ENCODE results near the gene RPIA.

DNA sequence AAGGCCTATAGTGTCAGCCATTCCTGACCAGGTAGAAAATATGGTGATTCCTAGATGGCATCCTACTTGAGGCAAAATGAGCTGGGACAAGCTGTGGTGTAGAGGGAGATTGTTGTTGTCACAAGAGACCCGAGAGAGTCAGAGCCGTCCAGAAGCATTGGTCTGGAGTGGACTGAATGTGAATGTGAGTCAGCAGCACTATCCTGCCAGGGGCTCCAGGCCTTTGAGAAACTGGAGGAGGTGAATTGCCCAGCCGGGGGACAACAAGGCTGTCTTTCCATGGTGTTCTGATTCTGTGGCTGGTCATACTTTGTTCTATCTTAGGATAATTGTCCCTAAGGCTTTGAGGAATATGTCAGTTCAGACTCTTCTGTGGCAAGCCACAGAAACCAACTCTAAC is 34.8 kb upstream of the RPIA start:
- TF ChIP-seq, protein P1, sequence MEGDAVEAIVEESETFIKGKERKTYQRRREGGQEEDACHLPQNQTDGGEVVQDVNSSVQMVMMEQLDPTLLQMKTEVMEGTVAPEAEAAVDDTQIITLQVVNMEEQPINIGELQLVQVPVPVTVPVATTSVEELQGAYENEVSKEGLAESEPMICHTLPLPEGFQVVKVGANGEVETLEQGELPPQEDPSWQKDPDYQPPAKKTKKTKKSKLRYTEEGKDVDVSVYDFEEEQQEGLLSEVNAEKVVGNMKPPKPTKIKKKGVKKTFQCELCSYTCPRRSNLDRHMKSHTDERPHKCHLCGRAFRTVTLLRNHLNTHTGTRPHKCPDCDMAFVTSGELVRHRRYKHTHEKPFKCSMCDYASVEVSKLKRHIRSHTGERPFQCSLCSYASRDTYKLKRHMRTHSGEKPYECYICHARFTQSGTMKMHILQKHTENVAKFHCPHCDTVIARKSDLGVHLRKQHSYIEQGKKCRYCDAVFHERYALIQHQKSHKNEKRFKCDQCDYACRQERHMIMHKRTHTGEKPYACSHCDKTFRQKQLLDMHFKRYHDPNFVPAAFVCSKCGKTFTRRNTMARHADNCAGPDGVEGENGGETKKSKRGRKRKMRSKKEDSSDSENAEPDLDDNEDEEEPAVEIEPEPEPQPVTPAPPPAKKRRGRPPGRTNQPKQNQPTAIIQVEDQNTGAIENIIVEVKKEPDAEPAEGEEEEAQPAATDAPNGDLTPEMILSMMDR (IDR thresholded peaks at IDR 0.05), result no peak
- TF ChIP-seq ZFX (IDR thresholded peaks at IDR 0.05; ENCODE audit: borderline replicate concordance), result no peak

Measured in 22Rv1 (cell line).